Measurements from ENCODE around the gene PEX11B.

The PEX11B gene

GRCh38 chr1:145962157-145963102, 43.9 kb upstream of the PEX11B start:
- Histone ChIP-seq H3K9me3 (ENCODE audit: control insufficient read depth, insufficient read depth, low read depth, low read length) (no peaks in the 10 kb centered on the region), H3K4me3 (ENCODE audit: low read depth, low read length) (peak overlapping the region; percentile 28), H3K4me1 (ENCODE audit: control insufficient read depth, insufficient read depth, low read length) (peaks cover 12% of the 10 kb centered on the region), H3K36me3 (ENCODE audit: control insufficient read depth in 2 of 2, insufficient read depth in 1 of 2, low read length in 2 of 2) (no peaks in the 10 kb centered on the region), H3K27ac (ENCODE audit: extremely low read depth, low read depth, low read length) (no peak overlapping the region; the same call in 1 of the 2 replicates)
- POLR2A ChIA-PET = interaction anchor here (0.6 to 4.1 kb wide), 6 partner anchors 17 to 103 kb away, joined by 3 to 39 read pairs (median 19); partner anchors contain the start of genes PEX11B, PIAS3 and RBM8A
- CTCF ChIA-PET = interaction anchor here (0.5 to 2.1 kb wide), 6 partner anchors 17 to 70 kb away, joined by 3 to 6 read pairs (median 3); partner anchors contain the start of gene ITGA10
- TF ChIP-seq ZNF398 (tag by site-specific recombination; IDR thresholded peaks at IDR 0.05) (peak; percentile 72), ZNF335 (tag by site-specific recombination; conservative IDR thresholded peaks at IDR 0.05) (peak; percentile 51), ZNF2 (tag by site-specific recombination; IDR thresholded peaks at IDR 0.05) (peak; percentile 55; the same call in 1 of the 2 replicates), ZBTB11 (tag by site-specific recombination; conservative IDR thresholded peaks at IDR 0.05; ENCODE audit: low read depth) (0 out of 2 replicates have a peak, but pooled peaks have one; percentile 20), ZNF510 (tag by site-specific recombination; IDR thresholded peaks at IDR 0.05; ENCODE audit: insufficient replicate concordance) (no peak), ZNF280C (tag by site-specific recombination; IDR thresholded peaks at IDR 0.05) (no peak), INSM2 (tag by site-specific recombination; IDR thresholded peaks at IDR 0.05) (0 out of 2 replicates have a peak, but pooled peaks have one; percentile 11), ZNF501 (tag by site-specific recombination; IDR thresholded peaks at IDR 0.05) (peak; percentile 33; the same call in 1 of the 2 replicates), ZBTB20 (tag by site-specific recombination; IDR thresholded peaks at IDR 0.05) (peak; percentile 33; the same call in 1 of the 2 replicates), ZBTB10 (tag by site-specific recombination; IDR thresholded peaks at IDR 0.05) (peak; percentile 51; the same call in 1 of the 2 replicates), ZNF292 (tag by site-specific recombination; IDR thresholded peaks at IDR 0.05; ENCODE audit: borderline replicate concordance, low read depth) (no peak), ZBTB17 (tag by site-specific recombination; IDR thresholded peaks at IDR 0.05) (peak; percentile 86), ZBTB26 (tag by site-specific recombination; optimal IDR thresholded peaks at IDR 0.05) (peak; percentile 27), ZBTB48 (tag by site-specific recombination; IDR thresholded peaks at IDR 0.05) (peak; percentile 93), ZNF692 (tag by site-specific recombination; IDR thresholded peaks at IDR 0.05) (no peak), ZNF37A (tag by site-specific recombination; IDR thresholded peaks at IDR 0.05) (no peak), ZNF530 (tag by site-specific recombination; IDR thresholded peaks at IDR 0.05; ENCODE audit: low read depth) (no peak), MZF1 (tag by site-specific recombination; IDR thresholded peaks at IDR 0.05; ENCODE audit: borderline replicate concordance) (peak; percentile 55; the same call in 1 of the 2 replicates), ZNF341 (tag by site-specific recombination; IDR thresholded peaks at IDR 0.05; ENCODE audit: low read depth) (no peak), SCRT2 (tag by site-specific recombination; IDR thresholded peaks at IDR 0.05) (no peak)

All from HEK293 (cell line).